Frontal cortex (tissue), 4 donors: ENCODE measurements around the gene KRI1. TPM values are rescaled to one million over a fixed set of nuclear protein-coding genes. Genes with fewer than 3 reads are reported as not detected.
A peak's percentile ranks its signal among the peaks of the same experiment; 100 is the strongest.
"Not testable (repeated sequence)": the region's sequence is repeated elsewhere in the genome, so short reads cannot be mapped to it uniquely, and the experiment has no call there.

Experiments
- DNase-seq, 2 donors: peaks; one replicate each; pipeline ENCODE4 v3.0.0; 2012; ENCODE audit warnings: low spot score in 2 of 2
- FAIRE-seq: peaks from 2 replicates; lab custom pipeline; 2012; peaks lifted over from hg19 to GRCh38; lab: Jason Lieb, UNC
- total RNA-seq: library from RNA; depleted of rRNA; stranded (reverse); fragments of >200 nt; gene quantifications from one replicate; pipeline ENCODE4 v1.2.3, GENCODE V29; 2014
- donor health status: control.
- donor health status: control.
- donor health status: control.

KRI1 gene
- total RNA-seq, 1 donor from 2014 or later, result 2.0 TPM

DNA sequence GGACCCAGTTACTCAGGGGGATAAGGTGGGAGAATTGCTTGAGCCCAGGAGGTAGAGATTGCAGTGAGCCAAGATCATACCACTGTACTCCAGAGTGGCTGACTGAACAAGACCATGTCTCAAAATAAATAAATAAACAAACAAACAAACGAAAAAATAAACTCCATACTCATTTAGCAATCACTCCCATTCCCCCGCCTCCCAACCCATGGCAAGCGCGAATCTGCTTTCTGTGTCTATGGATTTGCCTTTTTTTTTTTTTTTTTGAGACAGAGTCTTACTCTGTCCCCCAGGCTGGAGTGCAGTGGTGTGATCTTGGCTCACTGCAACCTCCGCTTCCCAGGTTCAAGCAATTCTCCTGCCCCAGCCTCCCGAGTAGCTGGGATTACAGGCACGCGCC lies 38.9 kb downstream of the KRI1 start:
- not testable (repeated sequence) for FAIRE-seq, DNase-seq

DNA sequence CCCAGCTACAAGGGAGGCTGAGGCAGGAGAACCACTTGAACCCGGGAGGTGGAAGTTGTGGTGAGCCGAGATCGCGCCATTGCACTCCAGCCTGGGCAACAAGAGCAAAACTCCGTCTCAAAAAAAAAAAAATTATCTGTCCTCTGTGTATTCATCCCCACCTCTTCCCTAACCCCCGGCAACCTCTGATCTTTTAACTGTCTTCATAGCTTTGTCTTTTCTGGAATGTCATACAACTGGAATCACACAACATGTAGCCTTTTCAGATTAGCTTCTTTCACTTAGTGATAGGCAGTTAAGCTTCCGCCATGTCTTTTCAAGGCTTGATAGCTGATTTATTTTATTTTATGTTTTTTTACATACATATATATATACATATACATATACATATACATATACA lies 40.2 kb downstream of the KRI1 start:
- no peak for DNase-seq
- no peak for FAIRE-seq

DNA sequence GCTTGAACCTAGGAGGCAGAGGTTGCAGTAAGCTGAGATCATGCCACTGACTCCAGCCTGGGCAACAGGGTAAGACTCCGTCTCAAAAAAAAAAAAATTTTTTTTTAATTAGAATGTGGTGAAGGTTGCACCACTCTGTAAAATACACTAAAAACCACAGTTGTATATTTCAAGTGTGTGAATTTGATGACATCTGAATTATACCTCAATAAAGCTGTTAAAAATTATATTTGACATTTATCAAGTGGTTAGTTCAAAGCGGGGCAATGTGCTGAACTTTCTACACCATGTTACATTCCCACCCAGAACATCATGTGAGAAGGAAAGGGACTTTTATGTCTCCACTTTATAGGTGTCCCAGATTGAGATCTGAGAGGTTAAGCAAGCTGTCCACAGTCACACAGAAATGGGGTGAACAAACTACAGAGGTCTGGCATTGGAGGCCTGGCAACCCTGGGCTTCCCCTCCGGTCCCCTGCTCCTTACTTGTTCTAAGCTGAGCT lies 42.6 kb downstream of the KRI1 start:
- no peak for FAIRE-seq
- DNase-seq, result no peak

DNA sequence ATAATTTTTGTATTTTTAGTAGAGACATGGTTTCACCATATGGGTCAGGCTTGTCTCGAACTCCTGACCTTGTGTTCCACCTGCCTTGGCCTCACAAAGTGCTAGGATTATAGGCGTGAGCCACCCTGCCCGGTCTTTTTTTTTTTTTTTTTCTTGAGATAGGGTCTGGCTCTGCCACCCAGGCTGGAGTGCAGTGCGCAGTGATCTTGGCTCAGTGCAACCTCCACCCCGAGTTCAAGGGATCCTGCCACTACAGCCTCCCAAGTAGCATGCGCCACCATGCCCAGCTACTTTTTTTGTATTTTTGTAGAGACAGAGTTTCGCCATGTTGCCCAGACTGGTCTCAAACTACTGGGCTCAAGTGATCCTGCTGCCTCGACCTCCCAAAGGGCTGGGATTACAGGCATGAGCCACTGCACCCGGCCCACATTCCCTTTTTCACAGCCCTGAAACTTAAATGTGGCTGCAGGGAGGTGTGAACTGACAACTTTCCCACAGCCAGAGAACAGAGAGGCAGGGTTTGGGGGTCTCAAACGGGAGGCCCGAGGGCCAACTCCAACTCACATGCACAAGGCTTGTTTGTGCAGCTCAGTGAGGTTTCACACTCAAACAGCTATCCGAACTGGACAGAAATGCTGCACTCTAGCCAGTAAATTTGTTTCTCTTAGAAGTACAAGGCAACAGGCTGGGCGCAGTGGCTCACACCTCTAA lies 44.2 kb downstream of the KRI1 start:
- FAIRE-seq (no peak), DNase-seq (no peak)

DNA sequence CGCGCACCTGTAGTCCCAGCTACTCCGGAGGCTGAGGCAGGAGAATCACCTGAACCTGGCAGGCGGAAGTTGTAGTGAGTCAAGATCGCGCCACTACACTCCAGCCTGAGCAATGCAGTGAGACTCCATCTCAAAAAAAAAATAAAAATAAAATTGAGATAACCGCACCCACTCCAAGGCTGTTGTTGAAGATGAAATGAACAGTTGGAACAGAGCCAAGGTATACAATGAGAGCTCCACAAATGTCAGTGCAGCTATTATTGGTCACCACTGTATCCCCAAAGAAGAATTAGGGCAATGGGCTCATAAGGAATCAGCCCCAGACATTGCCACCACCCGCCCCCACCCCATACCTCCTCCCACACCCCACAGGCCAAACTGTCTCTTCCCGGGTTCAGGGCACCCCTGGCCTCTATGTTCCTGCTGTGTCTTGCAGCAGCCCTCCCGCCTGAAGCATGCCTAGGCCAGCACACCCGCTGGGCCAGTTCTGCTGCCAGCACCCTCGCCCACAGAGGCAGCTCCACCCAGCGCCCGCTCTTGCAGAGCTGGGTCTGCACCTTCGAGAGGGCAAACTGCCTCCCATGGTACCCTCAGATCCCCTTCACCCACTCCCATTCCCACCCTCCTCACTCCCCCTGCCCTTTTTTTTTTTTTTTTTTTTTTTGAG lies 45.0 kb downstream of the KRI1 start:
- DNase-seq (no peak), FAIRE-seq (no peak)

DNA sequence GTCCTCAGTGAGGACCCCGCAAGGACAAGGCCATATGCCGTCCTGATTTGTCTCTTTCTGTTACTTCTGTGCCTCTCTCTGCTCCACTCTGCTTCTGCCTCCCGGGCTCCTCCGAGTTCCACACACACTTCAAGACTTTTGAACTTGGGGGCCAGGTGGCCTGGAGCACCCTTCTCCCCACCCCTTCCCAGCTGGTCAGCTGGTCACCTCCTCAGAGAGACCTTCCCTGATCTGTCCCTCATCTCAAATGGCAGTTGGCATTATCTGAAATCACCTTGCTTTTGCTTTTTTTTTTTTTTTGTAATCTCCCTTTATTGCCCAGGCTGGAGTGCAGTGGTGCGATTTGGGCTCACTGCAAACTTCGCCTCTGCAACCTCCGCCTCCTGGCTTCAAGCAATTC lies 46.4 kb downstream of the KRI1 start:
- no peak for FAIRE-seq
- no peak for DNase-seq

DNA sequence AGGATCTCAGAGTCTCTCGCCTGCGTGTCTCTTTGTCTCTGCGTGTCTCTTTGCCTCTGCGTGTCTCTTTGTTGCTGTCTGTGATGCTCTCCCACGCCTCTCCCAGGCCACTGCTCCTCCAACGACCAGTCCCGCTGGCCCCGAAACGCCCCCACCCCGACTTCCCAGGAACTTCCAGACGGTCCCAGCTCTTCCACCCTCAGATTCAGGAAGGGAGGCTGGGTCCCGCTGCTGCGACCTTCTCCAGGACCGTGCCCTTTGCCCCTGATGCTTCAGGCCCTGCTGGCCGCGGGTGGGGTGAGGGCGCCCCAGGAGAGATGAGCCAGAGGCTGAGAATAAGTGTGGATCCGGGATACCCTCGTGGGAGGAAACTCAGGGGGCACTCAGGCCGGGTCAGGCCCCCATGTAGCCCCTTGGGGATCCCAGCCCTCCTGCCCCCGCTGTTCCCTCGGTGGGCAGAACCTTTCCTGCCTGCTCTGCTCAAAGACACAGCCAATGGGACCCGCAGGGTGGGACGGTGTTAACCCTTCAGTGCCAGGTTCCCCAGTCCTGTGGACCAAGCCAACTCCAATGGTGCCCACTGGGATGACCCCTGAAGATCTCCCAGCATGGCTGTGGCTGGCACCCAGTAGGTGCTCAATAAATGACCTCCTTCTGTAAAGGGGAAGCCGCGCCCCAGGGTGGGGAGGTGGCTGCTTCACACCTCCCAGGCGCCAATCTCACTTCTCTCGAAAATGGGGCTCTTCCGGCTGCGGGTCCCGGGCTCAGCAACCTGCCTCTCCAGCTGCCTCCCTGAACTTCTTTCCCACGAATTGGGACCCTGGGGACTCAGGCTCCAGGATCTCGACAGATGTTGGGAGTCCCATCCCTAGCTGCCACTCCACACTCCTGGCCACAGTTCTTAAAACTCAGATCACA lies 47.1 kb downstream of the KRI1 start:
- DNase-seq (no peak), FAIRE-seq (no peak)

DNA sequence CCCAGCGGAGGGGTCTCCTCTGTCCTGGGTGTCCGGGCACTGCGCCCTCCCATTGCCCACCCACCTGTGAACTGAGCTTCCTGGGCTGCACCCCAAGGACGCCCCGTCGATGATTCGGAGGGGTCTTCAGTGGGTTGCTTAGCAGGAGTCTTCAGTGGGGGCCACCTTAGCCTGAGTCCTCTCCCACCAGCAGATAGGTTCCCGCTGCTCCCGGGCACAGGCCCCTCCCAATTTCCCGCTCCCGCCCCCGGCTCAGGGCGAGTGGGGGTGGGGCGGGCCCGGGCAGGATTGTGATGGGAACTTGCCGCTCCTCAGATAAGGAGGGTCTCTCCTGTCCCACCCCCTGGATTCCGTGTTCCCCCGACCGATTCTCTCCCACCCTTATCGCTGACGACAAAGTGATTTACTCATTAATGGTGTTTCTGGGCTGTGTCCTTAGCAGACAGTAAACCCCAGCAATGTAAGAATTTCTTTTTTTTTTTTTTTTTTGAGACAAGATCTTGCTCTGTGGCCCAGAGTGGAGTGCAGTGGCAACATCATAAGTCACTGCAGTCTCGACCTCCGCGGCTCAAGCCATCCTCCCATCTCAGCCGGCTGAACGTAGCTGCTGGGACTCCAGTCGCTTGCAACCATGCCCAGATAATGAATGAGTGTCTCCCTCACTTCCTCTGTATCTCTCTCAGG lies 47.9 kb downstream of the KRI1 start:
- FAIRE-seq, result no peak
- DNase-seq, result peak in 1 of 2 donors; percentile 66

DNA sequence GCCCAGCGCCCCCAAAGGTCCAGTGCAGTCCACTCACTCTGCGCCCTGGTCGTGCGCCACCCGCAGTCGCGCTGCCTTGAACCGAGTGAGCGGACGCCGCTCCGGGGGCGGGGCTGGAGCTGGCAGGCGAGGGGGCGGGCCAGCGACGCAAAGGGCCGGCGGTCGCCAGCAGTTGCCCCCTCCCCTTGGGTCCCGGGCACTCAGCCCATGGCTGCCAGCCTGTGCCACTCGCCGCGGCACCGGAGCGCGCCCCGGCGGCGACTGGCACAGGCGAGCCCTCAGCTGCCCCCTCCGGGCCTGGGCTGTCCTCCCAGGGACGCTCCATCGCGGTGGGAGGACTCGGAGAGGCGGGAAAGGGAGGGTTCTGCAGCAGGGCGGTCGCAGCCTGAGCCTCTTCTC lies 48.5 kb downstream of the KRI1 start, which contains the start of gene S1PR5:
S1PR5 (minus strand) TSS at position 87 of the 399 bp plus-strand sequence. CDS start 2,436 bp downstream, outside the sequence.
- FAIRE-seq, result no peak
- DNase-seq, result peak; percentile 80 to 90

DNA sequence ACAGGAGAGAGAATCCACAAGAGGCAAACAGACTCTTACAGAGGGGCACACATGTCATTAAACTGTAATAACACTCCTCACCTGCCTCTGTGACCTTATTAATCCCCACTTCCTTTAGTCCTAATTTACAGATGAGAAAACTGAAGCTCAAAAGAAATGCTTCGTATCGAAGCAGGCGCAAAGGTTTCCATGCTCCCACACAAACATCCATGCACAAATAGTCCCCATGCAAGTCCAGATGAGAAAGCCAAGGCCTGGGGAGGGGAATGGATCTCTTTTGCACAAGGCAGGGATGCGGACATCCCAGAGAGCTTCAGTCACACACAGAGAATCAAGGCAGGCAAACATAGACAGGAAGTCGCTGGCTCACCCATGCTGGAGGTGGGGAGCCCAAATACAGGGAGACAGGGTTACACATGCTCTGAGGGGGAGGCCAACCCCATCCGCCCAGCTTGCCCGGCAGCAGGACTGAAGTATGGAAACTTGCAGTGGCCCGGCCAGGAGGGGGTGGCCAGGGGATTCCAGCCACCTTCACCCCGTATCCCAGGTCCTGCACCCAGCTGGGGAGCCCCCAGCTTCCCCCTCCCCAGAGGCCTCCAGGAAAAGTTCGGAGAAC lies 49.0 kb downstream of the KRI1 start:
- no peak for FAIRE-seq
- DNase-seq, result no peak

DNA sequence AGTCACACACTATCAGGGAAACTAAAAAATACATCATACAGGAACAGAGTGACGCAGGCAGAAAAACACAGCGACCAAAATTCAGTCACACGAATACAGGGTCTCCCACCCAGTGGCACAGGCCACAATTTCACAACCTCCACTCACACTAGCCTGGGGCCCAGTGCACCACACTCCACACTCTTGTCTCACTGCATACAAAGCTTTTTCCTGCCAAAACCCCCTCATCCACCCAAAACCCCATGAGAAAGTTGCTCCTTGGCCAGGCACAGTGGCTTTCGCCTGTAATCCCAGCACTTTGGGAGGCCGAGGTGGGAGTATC lies 49.8 kb downstream of the KRI1 start:
- DNase-seq, result no peak
- no peak for FAIRE-seq

DNA sequence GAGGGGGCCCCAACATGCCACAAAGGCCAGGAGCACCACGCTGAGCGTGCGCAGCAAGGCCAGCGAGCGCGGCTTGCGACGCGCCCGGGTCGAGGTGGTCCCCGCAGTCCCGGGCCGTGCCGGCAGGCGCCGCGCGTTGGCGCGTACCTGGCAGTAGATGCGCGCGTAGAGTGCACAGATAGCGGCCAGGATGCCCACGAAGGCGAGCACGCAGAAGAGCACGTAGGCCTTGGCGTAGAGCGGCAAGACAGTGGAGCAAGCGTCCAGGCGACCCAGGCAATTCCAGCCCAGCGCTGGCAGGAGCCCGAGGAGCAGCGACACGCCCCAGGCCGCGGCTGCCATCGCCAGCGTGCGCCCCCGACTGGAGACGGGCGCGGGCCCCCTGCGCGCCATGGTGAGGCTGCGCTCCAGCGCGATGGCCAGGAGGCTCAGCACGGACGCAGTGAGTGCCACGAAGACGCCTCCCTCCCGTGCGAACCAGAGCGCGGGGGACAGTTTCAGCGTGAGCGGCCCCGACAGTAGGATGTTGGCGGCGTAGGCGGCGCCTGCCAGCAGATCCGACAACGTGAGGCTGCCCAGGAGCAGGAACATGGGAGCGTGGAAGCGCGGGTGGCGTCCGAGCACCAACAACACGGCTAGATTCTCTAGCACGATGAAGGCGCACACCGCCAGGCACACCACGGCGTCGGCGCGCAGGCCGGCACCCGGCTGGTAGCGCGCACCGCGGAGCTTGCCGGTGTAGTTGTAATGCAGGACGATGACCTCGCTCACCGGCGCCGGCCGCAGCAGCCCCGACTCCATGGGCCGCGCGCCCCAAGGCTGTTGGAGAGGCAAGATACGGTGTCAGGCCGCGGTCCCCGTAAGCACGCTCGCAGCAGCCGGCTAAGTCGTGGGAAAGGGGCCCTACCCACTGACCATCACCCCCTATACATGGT lies 51.3 kb downstream of the KRI1 start:
- DNase-seq (peak in 1 of 2 donors; percentile 49), FAIRE-seq (no peak)

DNA sequence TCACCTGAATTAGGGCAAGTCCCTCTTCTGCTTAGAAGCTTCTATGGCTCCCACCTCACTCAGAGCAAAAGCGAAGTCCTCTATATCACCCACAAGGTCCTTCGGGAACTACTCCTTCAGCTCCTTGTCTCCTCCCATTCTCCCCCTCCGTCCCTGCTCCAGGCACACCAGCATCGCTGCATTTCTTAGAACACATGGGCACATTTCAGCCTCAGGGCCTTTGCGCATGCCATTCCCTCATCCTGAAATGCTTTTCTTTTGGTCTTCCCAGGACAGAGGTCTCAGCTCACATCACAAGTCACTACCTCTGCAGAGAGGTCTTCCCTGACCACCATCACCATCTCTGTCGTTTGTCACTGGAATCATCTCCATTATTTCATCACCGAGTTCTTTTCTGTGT lies 52.6 kb downstream of the KRI1 start:
- FAIRE-seq (no peak), DNase-seq (no peak)

DNA sequence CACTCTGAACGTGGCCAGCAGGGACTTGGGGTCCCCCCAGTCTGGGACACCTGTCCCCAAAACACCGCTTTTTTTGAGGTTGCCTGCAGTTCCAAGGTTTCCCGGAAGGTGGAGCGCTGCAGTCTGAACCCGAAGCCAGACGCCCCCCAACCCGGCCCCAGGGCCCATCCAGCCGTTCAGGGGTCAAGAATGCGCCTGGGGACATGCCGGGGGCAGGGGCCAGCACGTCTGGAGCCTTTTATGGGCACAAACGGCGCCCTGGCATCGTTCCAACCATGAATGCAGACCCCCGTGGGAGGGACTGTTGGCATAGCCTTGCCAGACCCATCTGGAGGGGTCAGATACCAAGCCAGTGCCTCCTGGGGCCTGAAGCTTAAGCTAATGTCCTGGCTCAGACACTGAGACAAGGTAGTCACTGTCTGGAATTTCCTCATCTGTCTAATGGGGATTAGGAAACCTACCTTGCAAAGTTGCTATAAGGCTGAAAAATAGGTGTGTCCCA lies 55.5 kb downstream of the KRI1 start:
- no peak for FAIRE-seq
- no peak for DNase-seq

DNA sequence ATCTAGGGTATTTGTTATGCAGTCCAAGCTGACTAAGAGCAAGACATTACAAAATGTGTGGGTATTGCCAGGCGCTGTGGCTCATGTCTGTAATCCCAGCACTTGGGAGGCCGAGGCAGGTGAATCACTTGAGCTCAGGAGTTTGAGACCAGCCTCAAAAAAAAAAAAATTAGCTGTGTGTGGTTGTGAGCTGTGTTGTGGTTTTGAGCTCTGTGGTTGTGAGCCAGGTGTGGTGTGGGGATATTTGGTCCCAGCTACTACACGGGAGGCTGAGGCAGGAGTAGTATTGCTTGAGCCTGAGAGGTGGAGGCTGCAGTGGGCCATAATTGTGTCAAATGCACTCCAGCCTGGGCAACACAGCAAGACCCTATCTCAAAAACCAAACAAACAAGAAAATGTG lies 57.1 kb downstream of the KRI1 start:
- DNase-seq (no peak), FAIRE-seq (no peak)

DNA sequence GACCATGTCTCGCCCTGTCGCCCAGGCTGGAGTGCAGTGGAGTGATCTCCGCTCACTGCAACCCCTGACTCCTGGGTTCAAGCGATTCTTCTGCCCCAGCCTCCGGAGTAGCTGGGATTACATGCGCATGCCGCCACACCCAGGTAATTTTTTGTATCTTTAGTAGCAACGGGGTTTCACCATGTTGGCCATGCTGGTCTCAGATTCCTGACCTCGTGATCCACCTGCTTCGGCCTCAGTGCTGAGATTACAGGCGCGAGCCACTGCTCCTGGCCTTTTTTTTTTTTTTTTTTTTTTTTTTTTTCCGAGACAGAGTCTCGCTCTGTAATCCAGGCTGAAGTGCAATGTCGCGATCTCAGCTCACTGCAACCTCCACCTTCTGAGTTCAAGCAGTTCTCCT lies 57.8 kb downstream of the KRI1 start:
- no peak for FAIRE-seq
- no peak for DNase-seq

DNA sequence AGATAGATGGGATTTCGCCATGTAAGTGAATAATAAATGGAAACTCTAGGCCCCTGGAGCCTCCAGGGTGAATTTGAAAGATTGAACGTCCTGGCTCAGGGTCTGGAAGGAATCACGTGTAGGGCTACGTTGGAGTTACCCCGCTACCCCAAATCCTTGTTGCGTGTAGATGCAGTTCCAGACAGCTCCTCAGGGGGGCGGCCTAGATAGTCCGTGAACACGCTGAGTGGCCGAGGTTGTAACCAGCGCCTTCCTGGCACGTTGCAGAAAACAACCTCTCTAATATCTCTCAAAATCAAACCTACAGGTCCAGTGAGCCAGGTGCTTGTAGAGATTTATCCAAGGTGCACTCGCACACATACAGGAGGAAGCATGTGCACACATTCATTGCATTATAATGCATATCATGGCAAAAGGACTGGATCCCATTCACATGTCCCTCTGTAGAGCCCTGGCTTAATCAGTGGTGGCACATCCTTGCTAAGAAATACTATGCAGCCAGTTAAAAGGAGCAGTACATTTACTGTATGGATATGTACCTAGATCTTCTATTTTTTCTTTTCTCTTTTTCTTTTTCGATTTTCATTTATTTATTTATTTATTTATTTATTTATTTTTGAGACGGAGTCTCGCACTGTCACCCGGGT lies 60.1 kb downstream of the KRI1 start:
- DNase-seq (peak in 1 of 2 donors; percentile 51), FAIRE-seq (no peak)
